GM12878 (cell line): Measurements from ENCODE around the gene EME2. TPM values are rescaled to one million over a fixed set of nuclear protein-coding genes. Genes with fewer than 3 reads are reported as not detected.

Experiments
- ATAC-seq: fragments of 200-7000 bp; cut with Tn5 transposase; 3 replicates; pipeline ENCODE4 v1.9.1; 2020; ENCODE audit warnings: mild to moderate bottlenecking, moderate library complexity
- BruUV-seq: library from RNA; stranded (reverse); fragments of 400-500 nt; replicated peaks from 2 replicates; lab custom pipeline; 2021; lab: Mats Ljungman, UMichigan
- CTCF ChIA-PET: fragments of 300-600 bp; sonication (Branson Sonifier 250); formaldehyde crosslinking; extraction: SDS; loops from one replicate; lab custom pipeline; 2021; ENCODE audit warnings: inconsistent platforms; lab: Yijun Ruan, JAX
- POLR2A ChIA-PET: fragments of 350-600 bp; formaldehyde crosslinking; extraction: SDS; loops from one replicate; lab custom pipeline; 2021; ENCODE audit warnings: inconsistent platforms; lab: Charles Lee
- RAD21 ChIA-PET: fragments of 300-600 bp; sonication (Branson Sonifier 250); formaldehyde crosslinking; loops from one replicate; lab custom pipeline; 2023; ENCODE audit warnings: antibody characterized with exemption; ENCODE audit not compliant: unreplicated experiment; lab: Charles Lee
- SMC1A ChIA-PET: fragments of 300-600 bp; sonication (Branson Sonifier 250); formaldehyde crosslinking; loops from one replicate; lab custom pipeline; 2023; ENCODE audit not compliant: unreplicated experiment, uncharacterized antibody; lab: Charles Lee
- DNase-seq: peaks from one replicate; pipeline ENCODE4 v3.0.0-alpha.2; 2011; ENCODE audit warnings: low read depth, low spot score
- FAIRE-seq: peaks from 3 replicates; lab custom pipeline; 2011; peaks lifted over from hg19 to GRCh38; lab: Jason Lieb, UNC
- H2AFZ ChIP-seq: 2 replicates; pipeline ENCODE4 v1.6.0; 2011; ENCODE audit warnings: low read depth, low read length, control low read depth; ENCODE audit not compliant: control insufficient read depth
- H3K27ac ChIP-seq: 2 replicates; pipeline ENCODE4 v1.5.1; 2011; ENCODE audit warnings: control low read depth; ENCODE audit not compliant: control insufficient read depth, insufficient read depth
- H3K27me3 ChIP-seq, 2 experiments: replicated peaks in 1 of 2; 2 replicates each; pipeline versions ENCODE4 v1.6.0 to v1.6.1; 2011; ENCODE audit warnings: low read length in 1 of 2; ENCODE audit not compliant: control insufficient read depth in 2 of 2, insufficient read depth in 2 of 2
- H3K36me3 ChIP-seq, 2 experiments: 2 replicates each; pipeline ENCODE4 v1.5.1; 2011; ENCODE audit warnings: low read length in 1 of 2; ENCODE audit not compliant: control insufficient read depth in 2 of 2, insufficient read depth in 2 of 2
- H3K4me1 ChIP-seq: 2 replicates; pipeline ENCODE4 v1.6.1; 2011; ENCODE audit warnings: mild to moderate bottlenecking, low read length, moderate library complexity, mixed read lengths; ENCODE audit not compliant: control insufficient read depth, insufficient read depth
- H3K4me2 ChIP-seq: 2 replicates; pipeline ENCODE4 v1.6.0; 2011; ENCODE audit warnings: control low read depth; ENCODE audit not compliant: control insufficient read depth, insufficient read depth
- H3K4me3 ChIP-seq: fragments of 200-600 bp; sonication (generic); 2 replicates; pipeline ENCODE4 v1.5.1; 2016
- H3K79me2 ChIP-seq: 2 replicates; pipeline ENCODE4 v1.6.0; 2011; ENCODE audit warnings: low read length; ENCODE audit not compliant: control insufficient read depth, insufficient read depth
- H3K9ac ChIP-seq: 2 replicates; pipeline ENCODE4 v1.8.0; 2011; ENCODE audit warnings: low read length, control low read depth, mixed read lengths; ENCODE audit not compliant: control insufficient read depth, insufficient read depth
- H3K9me3 ChIP-seq: replicated peaks from 3 replicates; pipeline ENCODE4 v1.5.1; 2011; ENCODE audit warnings: mild to moderate bottlenecking, low read length; ENCODE audit not compliant: control insufficient read depth, insufficient read depth
- H4K20me1 ChIP-seq: 2 replicates; pipeline ENCODE4 v1.6.0; 2011; ENCODE audit not compliant: control insufficient read depth, insufficient read depth
- NBN ChIP-seq: fragments of 450-650 bp; IDR thresholded peaks from 2 replicates; pipeline ENCODE4 v1.6.1; 2016
- NFIC ChIP-seq: IDR thresholded peaks from 2 replicates; pipeline ENCODE4 v1.6.1; 2012; ENCODE audit warnings: low read depth, mild to moderate bottlenecking, inconsistent platforms, low read length, moderate library complexity
- TAF1 ChIP-seq: IDR thresholded peaks from 2 replicates; pipeline ENCODE4 v1.6.1; 2011; ENCODE audit warnings: mild to moderate bottlenecking, low read depth, low read length, borderline replicate concordance
- TBL1XR1 ChIP-seq: IDR thresholded peaks from 2 replicates; pipeline ENCODE4 v1.6.1; 2012; ENCODE audit warnings: low read depth, low read length, improper control_type of control experiment
- ZNF24 ChIP-seq: fragments of 450-650 bp; IDR thresholded peaks from 2 replicates; pipeline ENCODE4 v1.6.1; 2017; ENCODE audit warnings: antibody characterized with exemption, mild to moderate bottlenecking
- WGBS: methylation state at CpG from one replicate; pipeline ENCODE4 v1.1.6; 2016; ENCODE audit warnings: low lambda C conversion rate; ENCODE audit not compliant: insufficient replicate concordance, insufficient coverage; ENCODE audit errors: missing lambda C conversion rate; 5-methylcytosine and 5-hydroxymethylcytosine counted together
- in situ Hi-C: fragments of 300-500 bp; cut with MboI; formaldehyde crosslinking; loops from 9 replicates; pipeline ENCODE4 v1.14.3; 2018; ENCODE audit warnings: mixed read lengths
- intact Hi-C: fragments of 100-400 bp; cut with micrococcal nuclease; formaldehyde crosslinking; loops from one replicate; pipeline ENCODE4 v1.14.2; 2022; ENCODE audit not compliant: unreplicated experiment
- polyA plus RNA-seq, 11 experiments: library from polyadenylated mRNA; depleted of rRNA in 4 of 11; unstranded in 6 of 11; stranded (reverse) in 5 of 11; fragments of >200 nt; fragmentation: Nextera tagmentation in 4 of 11; fragmentation: Illumina TruSeq in 1 of 11; extraction: Ambion mirVana in 4 of 11; extraction: Trizol in 1 of 11; gene quantifications; 1 replicate in 1 of 11; 2 replicates in 10 of 11; pipeline versions ENCODE4 v1.2.1 to v1.2.3, GENCODE V29; 2011 to 2016; ENCODE audit warnings: inconsistent platforms in 2 of 11, missing spikeins in 2 of 11, low read depth in 1 of 11
- total RNA-seq, 4 experiments: library from RNA; depleted of rRNA in 3 of 4; stranded (reverse); fragments of >200 nt in 3 of 4; fragmentation: Illumina TruSeq in 1 of 4; extraction: Trizol in 1 of 4; gene quantifications; 2 replicates each; pipeline versions ENCODE4 v1.2.1 to v1.2.3, GENCODE V29; 2013 to 2021
- TF ChIP-seq, protein P1 (sequence below): fragments of 450-650 bp; IDR thresholded peaks from 2 replicates; pipeline ENCODE4 v1.6.1; 2016; ENCODE audit warnings: mild to moderate bottlenecking, moderate library complexity, borderline replicate concordance
- TF ChIP-seq, protein P2 (sequence below): IDR thresholded peaks from 2 replicates; pipeline ENCODE4 v1.6.1; 2011; ENCODE audit warnings: low read depth, mild to moderate bottlenecking, low read length, moderate library complexity, borderline replicate concordance; ENCODE audit errors: extremely low read depth
- TF ChIP-seq, protein P3 (sequence below): IDR thresholded peaks from 2 replicates; pipeline ENCODE4 v1.6.1; 2012; ENCODE audit warnings: low read depth, low read length, improper control_type of control experiment

The EME2 gene
- total and polyA plus RNA-seq, 10 of the 15 experiments (the other 5 are each of a cell fraction or from before 2014, with no cell fraction given) = 0.29 to 16.9 (median 4.1) TPM

DNA sequence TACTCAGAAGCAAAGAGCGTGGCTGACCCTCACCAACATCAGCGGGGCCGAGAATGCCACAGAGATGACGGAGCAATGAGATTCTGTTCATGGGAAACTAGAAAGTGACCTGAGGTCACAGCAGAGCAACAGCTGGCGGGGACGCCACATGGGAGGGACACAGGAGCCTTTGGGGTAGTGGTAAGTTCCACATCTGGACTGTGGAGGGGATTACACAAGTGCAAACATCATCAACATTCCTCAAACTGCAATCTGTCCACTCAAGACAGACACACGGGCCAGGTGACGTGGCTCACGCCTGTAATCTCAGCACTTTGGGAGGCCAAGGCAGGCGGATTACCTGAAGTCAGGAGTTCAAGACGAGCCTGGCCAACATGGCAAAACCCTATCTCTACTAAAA, 42.9 kb downstream of the EME2 start:
- H3K9ac ChIP-seq = no peak overlapping the region
- SMC1A ChIA-PET = no interaction called here
- POLR2A ChIA-PET = no interaction called here
- no peak for DNase-seq
- ATAC-seq = no peak
- H3K4me1 ChIP-seq = no peaks in the 10 kb centered on the region
- no peak overlapping the region for H3K4me2 ChIP-seq
- CTCF ChIA-PET = interaction anchor here (0.7 kb wide), 1 partner anchor 10 kb away, joined by 3 read pairs; no protein-coding TSS in a partner anchor
- no peak for FAIRE-seq
- in situ Hi-C loops = no loop called here
- no TSS peak for BruUV-seq
- H3K79me2 ChIP-seq = no peaks in the 10 kb centered on the region
- no peak overlapping the region for H3K27ac ChIP-seq
- intact Hi-C loops = no loop called here
- H2AFZ ChIP-seq = no peak overlapping the region
- no peaks in the 10 kb centered on the region for H4K20me1 ChIP-seq
- WGBS = 88% methylated on average over 11 of the region's 11 CpGs
- RAD21 ChIA-PET = no interaction called here
- no peaks in the 10 kb centered on the region for H3K9me3 ChIP-seq
- no peaks in the 10 kb centered on the region for H3K27me3 ChIP-seq
- no peak overlapping the region for H3K4me3 ChIP-seq
- H3K36me3 ChIP-seq = no peaks in the 10 kb centered on the region; a peak in 2 of 4 replicates
- no peak for TF ChIP-seq NFIC
- TF ChIP-seq, protein P1, sequence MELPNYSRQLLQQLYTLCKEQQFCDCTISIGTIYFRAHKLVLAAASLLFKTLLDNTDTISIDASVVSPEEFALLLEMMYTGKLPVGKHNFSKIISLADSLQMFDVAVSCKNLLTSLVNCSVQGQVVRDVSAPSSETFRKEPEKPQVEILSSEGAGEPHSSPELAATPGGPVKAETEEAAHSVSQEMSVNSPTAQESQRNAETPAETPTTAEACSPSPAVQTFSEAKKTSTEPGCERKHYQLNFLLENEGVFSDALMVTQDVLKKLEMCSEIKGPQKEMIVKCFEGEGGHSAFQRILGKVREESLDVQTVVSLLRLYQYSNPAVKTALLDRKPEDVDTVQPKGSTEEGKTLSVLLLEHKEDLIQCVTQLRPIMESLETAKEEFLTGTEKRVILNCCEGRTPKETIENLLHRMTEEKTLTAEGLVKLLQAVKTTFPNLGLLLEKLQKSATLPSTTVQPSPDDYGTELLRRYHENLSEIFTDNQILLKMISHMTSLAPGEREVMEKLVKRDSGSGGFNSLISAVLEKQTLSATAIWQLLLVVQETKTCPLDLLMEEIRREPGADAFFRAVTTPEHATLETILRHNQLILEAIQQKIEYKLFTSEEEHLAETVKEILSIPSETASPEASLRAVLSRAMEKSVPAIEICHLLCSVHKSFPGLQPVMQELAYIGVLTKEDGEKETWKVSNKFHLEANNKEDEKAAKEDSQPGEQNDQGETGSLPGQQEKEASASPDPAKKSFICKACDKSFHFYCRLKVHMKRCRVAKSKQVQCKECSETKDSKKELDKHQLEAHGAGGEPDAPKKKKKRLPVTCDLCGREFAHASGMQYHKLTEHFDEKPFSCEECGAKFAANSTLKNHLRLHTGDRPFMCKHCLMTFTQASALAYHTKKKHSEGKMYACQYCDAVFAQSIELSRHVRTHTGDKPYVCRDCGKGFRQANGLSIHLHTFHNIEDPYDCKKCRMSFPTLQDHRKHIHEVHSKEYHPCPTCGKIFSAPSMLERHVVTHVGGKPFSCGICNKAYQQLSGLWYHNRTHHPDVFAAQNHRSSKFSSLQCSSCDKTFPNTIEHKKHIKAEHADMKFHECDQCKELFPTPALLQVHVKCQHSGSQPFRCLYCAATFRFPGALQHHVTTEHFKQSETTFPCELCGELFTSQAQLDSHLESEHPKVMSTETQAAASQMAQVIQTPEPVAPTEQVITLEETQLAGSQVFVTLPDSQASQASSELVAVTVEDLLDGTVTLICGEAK = no peak
- TF ChIP-seq, protein P2, sequence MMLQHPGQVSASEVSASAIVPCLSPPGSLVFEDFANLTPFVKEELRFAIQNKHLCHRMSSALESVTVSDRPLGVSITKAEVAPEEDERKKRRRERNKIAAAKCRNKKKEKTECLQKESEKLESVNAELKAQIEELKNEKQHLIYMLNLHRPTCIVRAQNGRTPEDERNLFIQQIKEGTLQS = no peak
- no peak for TF ChIP-seq NBN
- TF ChIP-seq ZNF24 = no peak
- TF ChIP-seq TBL1XR1 = no peak
- TF ChIP-seq, protein P3, sequence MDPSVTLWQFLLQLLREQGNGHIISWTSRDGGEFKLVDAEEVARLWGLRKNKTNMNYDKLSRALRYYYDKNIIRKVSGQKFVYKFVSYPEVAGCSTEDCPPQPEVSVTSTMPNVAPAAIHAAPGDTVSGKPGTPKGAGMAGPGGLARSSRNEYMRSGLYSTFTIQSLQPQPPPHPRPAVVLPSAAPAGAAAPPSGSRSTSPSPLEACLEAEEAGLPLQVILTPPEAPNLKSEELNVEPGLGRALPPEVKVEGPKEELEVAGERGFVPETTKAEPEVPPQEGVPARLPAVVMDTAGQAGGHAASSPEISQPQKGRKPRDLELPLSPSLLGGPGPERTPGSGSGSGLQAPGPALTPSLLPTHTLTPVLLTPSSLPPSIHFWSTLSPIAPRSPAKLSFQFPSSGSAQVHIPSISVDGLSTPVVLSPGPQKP = no peak
- no peak for TF ChIP-seq TAF1
